KMS-11 (cell line): ENCODE results near the gene BTBD9.

ENCODE experiments used
- H2AFZ ChIP-seq: fragments of 200-600 bp; sonication (generic); 2 replicates; pipeline ENCODE4 v1.6.1; 2016; ENCODE audit warnings: antibody characterized with exemption, mixed run types, low read depth
- H3K27ac ChIP-seq: fragments of 200-600 bp; sonication (generic); 2 replicates; pipeline ENCODE4 v1.6.1; 2016; ENCODE audit warnings: mild to moderate bottlenecking, mixed run types
- H3K27me3 ChIP-seq: fragments of 200-600 bp; sonication (generic); 2 replicates; pipeline ENCODE4 v1.6.1; 2017; ENCODE audit warnings: mild to moderate bottlenecking, low read depth, mixed run types, moderate library complexity; ENCODE audit not compliant: insufficient read depth
- H3K36me3 ChIP-seq: fragments of 200-600 bp; sonication (generic); 2 replicates; pipeline ENCODE4 v1.6.1; 2017; ENCODE audit warnings: mild to moderate bottlenecking, mixed run types; ENCODE audit not compliant: insufficient read depth
- H3K4me1 ChIP-seq: fragments of 200-600 bp; sonication (generic); 2 replicates; pipeline ENCODE4 v1.6.1; 2016; ENCODE audit warnings: mild to moderate bottlenecking, low read depth, mixed run types; ENCODE audit not compliant: poor library complexity, severe bottlenecking
- H3K4me2 ChIP-seq: fragments of 200-600 bp; sonication (generic); 2 replicates; pipeline ENCODE4 v1.7.0; 2016; ENCODE audit warnings: mild to moderate bottlenecking, mixed run types
- H3K4me3 ChIP-seq: fragments of 200-600 bp; sonication (generic); IDR thresholded peaks from 2 replicates; pipeline ENCODE4 v1.6.1; 2017; ENCODE audit warnings: low read depth, low read length, mixed read lengths; ENCODE audit not compliant: insufficient read depth
- H3K79me2 ChIP-seq: fragments of 200-600 bp; sonication (generic); 2 replicates; pipeline ENCODE4 v1.6.1; 2016; ENCODE audit warnings: low read depth, mixed run types; ENCODE audit not compliant: insufficient read depth
- H3K9ac ChIP-seq: fragments of 200-600 bp; sonication (generic); 2 replicates; pipeline ENCODE4 v1.6.1; 2016; ENCODE audit warnings: mild to moderate bottlenecking, mixed run types
- H4K20me1 ChIP-seq: fragments of 200-600 bp; sonication (generic); 2 replicates; pipeline ENCODE4 v1.6.1; 2016; ENCODE audit warnings: mild to moderate bottlenecking, mixed run types; ENCODE audit not compliant: insufficient read depth
- TF ChIP-seq, protein P1 (sequence below): fragments of 200-600 bp; sonication (generic); conservative IDR thresholded peaks from 2 replicates; pipeline ENCODE4 v1.6.1; 2017; ENCODE audit warnings: low read depth, mild to moderate bottlenecking, antibody characterized with exemption, low read length, moderate library complexity, mixed read lengths

The BTBD9 gene

GRCh38 chr6:38679668-38680067 is 39.9 kb upstream of the BTBD9 start:
- TF ChIP-seq, protein P1, sequence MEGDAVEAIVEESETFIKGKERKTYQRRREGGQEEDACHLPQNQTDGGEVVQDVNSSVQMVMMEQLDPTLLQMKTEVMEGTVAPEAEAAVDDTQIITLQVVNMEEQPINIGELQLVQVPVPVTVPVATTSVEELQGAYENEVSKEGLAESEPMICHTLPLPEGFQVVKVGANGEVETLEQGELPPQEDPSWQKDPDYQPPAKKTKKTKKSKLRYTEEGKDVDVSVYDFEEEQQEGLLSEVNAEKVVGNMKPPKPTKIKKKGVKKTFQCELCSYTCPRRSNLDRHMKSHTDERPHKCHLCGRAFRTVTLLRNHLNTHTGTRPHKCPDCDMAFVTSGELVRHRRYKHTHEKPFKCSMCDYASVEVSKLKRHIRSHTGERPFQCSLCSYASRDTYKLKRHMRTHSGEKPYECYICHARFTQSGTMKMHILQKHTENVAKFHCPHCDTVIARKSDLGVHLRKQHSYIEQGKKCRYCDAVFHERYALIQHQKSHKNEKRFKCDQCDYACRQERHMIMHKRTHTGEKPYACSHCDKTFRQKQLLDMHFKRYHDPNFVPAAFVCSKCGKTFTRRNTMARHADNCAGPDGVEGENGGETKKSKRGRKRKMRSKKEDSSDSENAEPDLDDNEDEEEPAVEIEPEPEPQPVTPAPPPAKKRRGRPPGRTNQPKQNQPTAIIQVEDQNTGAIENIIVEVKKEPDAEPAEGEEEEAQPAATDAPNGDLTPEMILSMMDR, result no peak
- Histone ChIP-seq H3K36me3 (peaks cover 4% of the 10 kb centered on the region; the same call in 1 of the 2 replicates), H3K4me3 (no peak overlapping the region), H2AFZ (no peak overlapping the region), H3K27ac (no peak overlapping the region), H3K4me1 (no peaks in the 10 kb centered on the region), H3K27me3 (no peaks in the 10 kb centered on the region), H3K4me2 (no peak overlapping the region), H3K9ac (no peak overlapping the region), H4K20me1 (no peaks in the 10 kb centered on the region), H3K79me2 (no peaks in the 10 kb centered on the region)

GRCh38 chr6:38678178-38678760 is 38.5 kb upstream of the BTBD9 start:
- no peak overlapping the region for H2AFZ ChIP-seq
- H3K4me3 ChIP-seq, result no peak overlapping the region
- H4K20me1 ChIP-seq, result no peaks in the 10 kb centered on the region
- no peaks in the 10 kb centered on the region for H3K79me2 ChIP-seq
- H3K27me3 ChIP-seq, result no peaks in the 10 kb centered on the region
- peaks cover 4% of the 10 kb centered on the region; the same call in 1 of the 2 replicates for H3K36me3 ChIP-seq
- H3K27ac ChIP-seq, result no peak overlapping the region
- no peaks in the 10 kb centered on the region for H3K4me1 ChIP-seq
- H3K9ac ChIP-seq, result no peak overlapping the region
- H3K4me2 ChIP-seq, result no peak overlapping the region
- TF ChIP-seq, protein P1, result no peak

GRCh38 chr6:38676974-38677544 is 37.3 kb upstream of the BTBD9 start:
- no peaks in the 10 kb centered on the region for H3K79me2 ChIP-seq
- no peak overlapping the region for H3K27ac ChIP-seq
- H3K9ac ChIP-seq, result no peak overlapping the region
- H4K20me1 ChIP-seq, result no peaks in the 10 kb centered on the region
- H3K4me2 ChIP-seq, result no peak overlapping the region
- TF ChIP-seq, protein P1, result no peak
- H3K36me3 ChIP-seq, result peaks cover 4% of the 10 kb centered on the region; the same call in 1 of the 2 replicates
- no peak overlapping the region for H2AFZ ChIP-seq
- H3K27me3 ChIP-seq, result no peaks in the 10 kb centered on the region
- no peak overlapping the region for H3K4me3 ChIP-seq
- peaks cover 2% of the 10 kb centered on the region for H3K4me1 ChIP-seq

DNA sequence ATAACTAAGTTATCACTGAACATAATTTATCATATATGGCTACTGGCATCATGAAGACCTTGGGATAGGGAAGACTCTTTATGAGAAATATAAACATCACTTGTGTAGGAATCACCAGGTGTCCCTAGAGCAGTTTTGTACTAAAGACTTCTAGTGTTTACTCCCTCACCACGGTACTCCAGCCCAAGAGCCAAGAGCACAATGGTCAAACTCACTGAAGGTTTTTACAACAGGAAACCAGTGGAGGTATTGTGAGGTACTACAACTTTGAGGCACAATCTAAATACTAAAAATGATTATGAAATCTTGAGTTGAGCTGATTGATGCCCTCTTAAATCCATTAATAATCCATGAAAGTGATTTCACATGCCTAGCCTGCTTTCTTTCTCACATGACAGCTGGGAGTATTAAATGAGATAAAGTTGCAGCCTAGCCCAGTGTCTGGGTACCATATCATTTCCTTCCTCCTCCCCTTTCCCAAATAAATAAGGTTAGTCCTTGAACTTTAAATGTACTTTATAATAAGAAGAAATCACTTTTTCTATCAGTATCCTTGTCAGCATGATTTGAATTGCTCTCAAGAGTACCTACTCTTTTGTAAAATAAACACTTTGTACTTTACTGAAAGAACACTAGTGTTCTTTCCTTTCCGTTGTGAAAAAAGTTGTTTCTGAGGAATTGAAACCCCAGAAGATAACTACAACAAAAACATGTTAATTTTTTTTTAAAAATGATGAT is 36.7 kb upstream of the BTBD9 start:
- H2AFZ ChIP-seq, result no peak overlapping the region
- no peaks in the 10 kb centered on the region for H3K27me3 ChIP-seq
- no peaks in the 10 kb centered on the region for H3K36me3 ChIP-seq
- no peaks in the 10 kb centered on the region for H4K20me1 ChIP-seq
- no peaks in the 10 kb centered on the region for H3K79me2 ChIP-seq
- H3K4me1 ChIP-seq, result peaks cover 4% of the 10 kb centered on the region
- TF ChIP-seq, protein P1, result no peak
- no peak overlapping the region for H3K4me2 ChIP-seq
- H3K27ac ChIP-seq, result no peak overlapping the region
- H3K9ac ChIP-seq, result no peak overlapping the region
- H3K4me3 ChIP-seq, result no peak overlapping the region
